Karpas-422 (cell line): ENCODE measurements around the gene CYSRT1. TPM values are rescaled to one million over a fixed set of nuclear protein-coding genes. Genes with fewer than 3 reads are reported as not detected.

ENCODE experiments used
- DNase-seq: peaks from one replicate; pipeline ENCODE4 v3.0.0-alpha.2; 2015
- H2AFZ ChIP-seq: fragments of 200-600 bp; sonication (generic); 2 replicates; pipeline ENCODE4 v1.6.1; 2014; ENCODE audit warnings: antibody characterized with exemption, low read length, mixed read lengths
- H3K27ac ChIP-seq: fragments of 200-600 bp; sonication (generic); 2 replicates; pipeline ENCODE4 v1.5.1; 2014; ENCODE audit warnings: mild to moderate bottlenecking, low read length, moderate library complexity
- H3K27me3 ChIP-seq: fragments of 200-600 bp; sonication (generic); 2 replicates; pipeline ENCODE4 v1.6.1; 2014; ENCODE audit warnings: low read length, mixed read lengths
- H3K36me3 ChIP-seq: fragments of 200-600 bp; sonication (generic); 2 replicates; pipeline ENCODE4 v1.6.1; 2014; ENCODE audit warnings: low read length, mixed read lengths; ENCODE audit not compliant: insufficient read depth
- H3K4me1 ChIP-seq: fragments of 200-600 bp; sonication (generic); 2 replicates; pipeline ENCODE4 v1.6.1; 2014; ENCODE audit warnings: mild to moderate bottlenecking, low read length, mixed read lengths
- H3K4me2 ChIP-seq: fragments of 200-600 bp; sonication (generic); 2 replicates; pipeline ENCODE4 v1.6.1; 2014; ENCODE audit warnings: low read length, low read depth, mild to moderate bottlenecking; ENCODE audit not compliant: poor library complexity, severe bottlenecking
- H3K4me3 ChIP-seq: fragments of 200-600 bp; sonication (generic); 2 replicates; pipeline ENCODE4 v1.5.1; 2014; ENCODE audit warnings: mild to moderate bottlenecking, antibody characterized with exemption, low read length, mixed read lengths
- H3K79me2 ChIP-seq: fragments of 200-600 bp; sonication (generic); 2 replicates; pipeline ENCODE4 v1.6.1; 2014; ENCODE audit warnings: mild to moderate bottlenecking, low read length, mixed read lengths
- H3K9ac ChIP-seq: fragments of 200-600 bp; sonication (generic); 2 replicates; pipeline ENCODE4 v1.6.0; 2014; ENCODE audit warnings: low read length
- H3K9me2 ChIP-seq: fragments of 200-600 bp; sonication (generic), shearing (Covaris generic); replicated peaks from 2 replicates; pipeline ENCODE4 v1.6.0; 2014; ENCODE audit warnings: mild to moderate bottlenecking, low read length, moderate library complexity; ENCODE audit not compliant: insufficient read depth
- H3K9me3 ChIP-seq: fragments of 300-700, 200-600 bp; sonication (generic); 2 replicates; pipeline ENCODE4 v1.6.1; 2014; ENCODE audit warnings: low read length, mixed read lengths
- H4K20me1 ChIP-seq: fragments of 200-600 bp; sonication (generic); 2 replicates; pipeline ENCODE4 v1.6.1; 2014; ENCODE audit warnings: mild to moderate bottlenecking, antibody characterized with exemption, low read length, low read depth; ENCODE audit not compliant: insufficient read depth
- total RNA-seq: library from RNA; depleted of rRNA; stranded (reverse); fragments of >200 nt; shearing (Covaris generic); gene quantifications from 2 replicates; pipeline ENCODE4 v1.2.3, GENCODE V29; 2014; ENCODE audit warnings: low replicate concordance

Gene CYSRT1
- total RNA-seq, 1 experiment from 2014 or later, result 0.75 TPM

DNA sequence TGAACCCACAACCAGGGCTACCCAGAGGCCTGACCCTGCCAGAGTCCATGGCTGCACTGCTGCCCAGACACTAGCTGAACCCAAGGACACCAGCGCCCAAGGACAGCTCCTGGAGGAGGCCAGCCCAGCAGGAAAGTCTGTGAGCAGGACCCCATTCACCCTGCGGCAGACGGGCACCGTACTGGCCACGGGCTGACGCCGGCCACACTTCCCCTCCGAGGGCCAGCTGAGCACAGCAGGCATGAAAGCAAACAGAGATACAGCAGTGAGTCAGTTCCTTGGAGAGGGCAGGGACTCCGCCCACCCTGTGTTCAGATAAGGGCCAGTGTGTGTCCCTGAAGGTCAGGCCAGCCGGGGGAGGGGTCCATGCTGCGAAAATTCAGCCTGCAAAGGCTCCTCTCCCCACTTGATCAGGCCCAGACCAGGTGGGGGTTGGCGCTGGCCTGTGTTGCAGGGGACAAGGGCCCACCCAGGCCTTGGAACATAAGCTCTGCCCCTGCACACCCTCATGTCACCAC lies 6.2 kb upstream of the CYSRT1 start:
- H3K4me2 ChIP-seq, result no peak overlapping the region

DNA sequence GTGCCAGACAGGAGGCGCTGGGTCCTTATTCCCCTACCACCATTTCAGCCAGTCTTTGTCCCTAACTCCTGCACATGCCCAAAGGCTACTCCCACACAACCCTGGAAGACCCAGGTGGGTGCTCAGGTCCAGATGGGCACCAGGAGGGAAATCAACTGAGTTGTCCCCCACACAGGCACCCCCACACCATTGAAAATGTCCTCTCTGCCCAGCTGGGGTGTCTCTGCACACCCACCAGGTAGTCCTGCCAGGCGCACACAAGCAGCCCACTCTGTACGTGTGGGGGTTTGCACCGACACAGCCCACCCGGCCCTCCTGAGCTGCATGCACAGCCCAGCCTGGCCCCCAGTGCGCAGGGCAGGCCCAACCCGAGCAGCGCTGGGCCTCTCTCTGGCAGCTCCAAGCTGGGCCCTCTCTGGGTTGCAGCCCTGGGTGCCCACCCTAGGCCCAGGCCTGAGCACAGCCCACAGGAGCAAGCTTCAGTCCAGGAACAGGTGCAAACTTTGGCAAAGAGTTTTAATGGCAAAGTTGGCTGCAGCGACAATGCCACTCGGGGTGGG lies 5.1 kb upstream of the CYSRT1 start:
- H3K4me1 ChIP-seq, result peaks cover 18% of the 10 kb centered on the region
- DNase-seq, result no peak
- H3K36me3 ChIP-seq, result no peaks in the 10 kb centered on the region
- H3K9me2 ChIP-seq, result no peaks in the 10 kb centered on the region
- no peak overlapping the region for H3K4me2 ChIP-seq
- H3K27me3 ChIP-seq, result no peaks in the 10 kb centered on the region
- no peak overlapping the region for H3K9ac ChIP-seq
- H3K27ac ChIP-seq, result no peak overlapping the region
- no peak overlapping the region for H2AFZ ChIP-seq
- no peaks in the 10 kb centered on the region for H4K20me1 ChIP-seq
- H3K4me3 ChIP-seq, result no peak overlapping the region
- no peaks in the 10 kb centered on the region for H3K79me2 ChIP-seq
- no peaks in the 10 kb centered on the region for H3K9me3 ChIP-seq

More for the DNA sequence above, 6.2 kb upstream of the CYSRT1 start:
- H3K4me3 ChIP-seq, result no peak overlapping the region
- no peak for DNase-seq
- no peaks in the 10 kb centered on the region for H3K36me3 ChIP-seq
- peaks cover 10% of the 10 kb centered on the region for H3K4me1 ChIP-seq
- no peaks in the 10 kb centered on the region for H3K27me3 ChIP-seq
- H3K27ac ChIP-seq, result no peak overlapping the region
- no peaks in the 10 kb centered on the region for H3K9me2 ChIP-seq
- H2AFZ ChIP-seq, result no peak overlapping the region
- H3K79me2 ChIP-seq, result no peaks in the 10 kb centered on the region
- H4K20me1 ChIP-seq, result no peaks in the 10 kb centered on the region
- H3K9me3 ChIP-seq, result no peaks in the 10 kb centered on the region
- H3K9ac ChIP-seq, result no peak overlapping the region

DNA sequence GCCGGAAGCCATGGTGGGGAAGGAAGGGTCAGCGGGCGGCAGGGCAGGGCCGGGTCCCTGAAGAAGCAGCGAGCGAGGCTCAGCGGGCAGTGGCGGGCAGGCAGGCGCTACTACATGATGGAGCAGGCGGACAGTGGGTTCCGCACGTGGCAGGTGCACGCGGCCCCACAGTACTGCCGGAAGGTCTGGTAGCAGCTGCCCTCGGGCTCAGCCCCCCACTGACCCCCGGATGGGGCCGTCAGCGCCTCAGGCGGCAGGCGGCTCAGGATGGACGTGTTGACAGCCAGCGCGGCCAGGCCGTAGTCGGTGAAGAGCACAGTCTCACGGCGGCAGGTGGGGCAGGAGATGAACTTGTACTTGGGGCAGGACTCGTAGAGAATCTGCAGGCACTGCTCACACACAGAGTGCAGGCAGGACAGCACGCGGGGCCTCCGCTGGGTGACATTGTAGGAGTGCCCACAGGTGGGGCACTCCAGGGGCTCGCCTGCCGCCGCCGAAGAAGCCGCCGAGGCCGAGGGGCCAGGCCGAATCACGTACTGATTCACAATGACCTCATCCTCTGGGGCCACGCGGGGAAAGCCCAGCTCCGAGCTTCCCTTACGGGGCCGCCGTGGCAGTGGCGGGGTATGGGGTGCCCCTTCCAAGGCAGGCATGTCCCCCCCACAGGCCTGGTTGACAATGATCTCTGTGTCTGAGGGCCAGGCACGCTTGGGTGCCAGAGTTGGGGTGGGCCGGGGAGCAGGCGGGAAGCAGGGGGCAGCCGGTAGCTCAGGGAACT lies 4.5 kb upstream of the CYSRT1 start:
- no peaks in the 10 kb centered on the region for H3K9me3 ChIP-seq
- DNase-seq, result no peak
- no peak overlapping the region for H3K4me2 ChIP-seq
- no peaks in the 10 kb centered on the region for H3K9me2 ChIP-seq
- H2AFZ ChIP-seq, result no peak overlapping the region
- H3K79me2 ChIP-seq, result no peaks in the 10 kb centered on the region
- H3K36me3 ChIP-seq, result no peaks in the 10 kb centered on the region
- H4K20me1 ChIP-seq, result no peaks in the 10 kb centered on the region
- H3K27me3 ChIP-seq, result no peaks in the 10 kb centered on the region
- H3K9ac ChIP-seq, result no peak overlapping the region
- peaks cover 22% of the 10 kb centered on the region for H3K4me1 ChIP-seq
- H3K27ac ChIP-seq, result no peak overlapping the region
- H3K4me3 ChIP-seq, result no peak overlapping the region

DNA sequence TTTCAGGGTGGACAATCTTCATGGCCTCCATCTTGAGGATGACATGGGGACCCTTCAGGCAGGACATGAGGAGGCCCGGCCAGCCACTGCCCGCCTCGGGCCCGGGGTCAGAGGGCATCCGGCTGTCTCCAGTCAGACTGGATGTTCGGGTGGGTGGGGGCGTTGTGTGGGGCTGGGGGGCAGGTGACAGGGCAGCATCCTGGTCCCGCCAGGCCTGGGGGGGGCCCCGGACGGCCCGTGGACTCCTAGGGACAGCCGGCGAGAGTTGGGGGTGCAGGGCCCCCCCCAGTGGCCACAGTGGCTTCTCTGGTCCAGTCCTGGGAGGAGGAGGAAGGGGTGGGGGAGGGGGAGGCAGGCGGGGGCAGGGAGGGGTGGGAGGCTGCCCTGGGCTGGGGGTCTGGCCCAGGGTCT lies 3.9 kb upstream of the CYSRT1 start:
- no peaks in the 10 kb centered on the region for H4K20me1 ChIP-seq
- H3K4me1 ChIP-seq, result peaks cover 22% of the 10 kb centered on the region
- no peak overlapping the region for H2AFZ ChIP-seq
- no peak overlapping the region for H3K27ac ChIP-seq
- H3K9me3 ChIP-seq, result no peaks in the 10 kb centered on the region
- no peak for DNase-seq
- H3K79me2 ChIP-seq, result no peaks in the 10 kb centered on the region
- no peaks in the 10 kb centered on the region for H3K27me3 ChIP-seq
- no peak overlapping the region for H3K4me3 ChIP-seq
- no peak overlapping the region for H3K4me2 ChIP-seq
- H3K9me2 ChIP-seq, result no peaks in the 10 kb centered on the region
- H3K9ac ChIP-seq, result no peak overlapping the region
- H3K36me3 ChIP-seq, result no peaks in the 10 kb centered on the region

DNA sequence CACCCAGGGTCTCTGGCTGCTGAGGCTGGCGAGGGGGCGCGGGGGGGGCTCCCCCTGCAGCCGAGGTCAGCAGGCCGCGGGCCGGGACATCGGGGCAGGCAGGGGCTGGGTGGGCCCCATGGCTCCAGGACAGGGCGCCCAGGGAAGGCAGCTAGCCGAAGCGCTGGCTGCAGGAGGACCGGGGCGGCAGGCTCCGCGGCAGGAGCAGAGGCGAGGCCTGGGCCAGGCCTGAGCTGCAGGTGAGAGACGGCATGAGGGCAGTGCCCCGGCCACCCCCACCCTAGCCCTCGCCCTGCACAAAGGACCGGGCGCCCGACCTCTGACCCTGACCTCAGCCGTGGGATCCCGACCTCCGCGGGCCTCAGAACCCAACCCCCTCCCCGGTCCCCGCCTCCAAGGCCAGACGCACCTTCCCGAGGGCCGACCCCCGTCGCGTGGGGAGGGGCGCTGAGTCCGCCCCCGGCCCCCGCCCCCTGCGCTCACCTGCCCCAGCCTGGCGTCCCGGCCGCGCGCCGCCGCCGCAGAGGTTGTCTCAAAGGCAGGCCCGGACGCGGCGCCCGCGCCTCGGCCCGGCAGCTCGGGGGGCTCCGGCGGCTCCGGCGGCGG lies 3.4 kb upstream of the CYSRT1 start:
- no peak overlapping the region for H3K4me3 ChIP-seq
- no peaks in the 10 kb centered on the region for H3K9me3 ChIP-seq
- H3K36me3 ChIP-seq, result no peaks in the 10 kb centered on the region
- no peak overlapping the region for H3K27ac ChIP-seq
- H3K4me2 ChIP-seq, result no peak overlapping the region
- no peak for DNase-seq
- peaks cover 22% of the 10 kb centered on the region for H3K4me1 ChIP-seq
- no peaks in the 10 kb centered on the region for H3K79me2 ChIP-seq
- no peak overlapping the region for H3K9ac ChIP-seq
- no peaks in the 10 kb centered on the region for H3K27me3 ChIP-seq
- H2AFZ ChIP-seq, result no peak overlapping the region
- no peaks in the 10 kb centered on the region for H4K20me1 ChIP-seq
- H3K9me2 ChIP-seq, result no peaks in the 10 kb centered on the region

DNA sequence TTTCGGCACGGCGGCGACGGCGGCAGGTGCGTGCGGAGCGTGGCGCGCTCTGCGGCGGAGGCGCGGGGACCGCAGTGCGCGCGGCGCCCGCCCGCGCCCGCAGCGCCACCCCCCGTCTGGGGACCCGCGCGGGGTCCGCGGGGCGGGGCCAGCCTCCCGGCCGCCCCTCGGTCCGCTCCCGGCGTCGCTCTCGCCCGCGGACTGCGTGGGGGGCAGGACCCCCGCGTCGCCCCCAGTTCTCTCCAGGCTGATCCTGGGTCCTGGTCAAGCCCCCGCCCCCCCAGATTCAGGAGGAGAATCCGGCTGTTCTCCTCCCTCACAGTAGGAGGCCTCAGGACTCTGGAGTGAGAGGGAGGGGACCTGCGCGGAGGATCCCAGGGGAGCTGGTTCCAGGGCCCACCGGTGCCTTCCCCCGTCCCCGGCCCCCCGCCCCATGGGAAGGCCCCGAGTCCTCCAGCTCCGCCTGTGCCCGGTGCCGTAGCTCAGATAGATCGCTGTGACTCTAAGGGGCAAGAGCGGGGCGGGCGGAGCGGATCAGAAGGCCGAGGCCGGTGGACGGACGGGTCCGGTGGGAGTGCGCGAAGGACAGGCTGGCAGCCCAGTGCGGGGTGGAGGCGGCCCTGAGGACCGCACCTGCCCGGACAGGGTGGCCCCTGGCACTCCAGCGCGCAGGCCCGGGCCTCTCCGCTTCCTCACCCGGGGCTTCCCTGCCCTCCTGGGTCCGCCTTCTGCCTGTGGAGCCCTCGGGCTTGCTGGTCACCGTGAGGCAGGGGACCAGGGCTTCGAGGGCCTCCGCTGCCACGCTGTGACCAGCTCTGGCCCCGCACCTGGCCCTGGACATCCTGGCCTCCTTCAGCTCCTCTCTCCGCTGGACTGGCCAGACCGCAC lies 2.5 kb upstream of the CYSRT1 start, which contains the start of gene RNF208:
Gene RNF208 (minus strand): TSS at position 51 of the 888 bp plus-strand sequence. CDS start 1,028 bp downstream, outside the sequence.
- DNase-seq, result no peak
- Histone ChIP-seq H3K9ac (peak within 1 kb of the TSS; percentile 98), H3K9me3 (no peaks in the 10 kb centered on the region), H3K36me3 (no peaks in the 10 kb centered on the region), H3K9me2 (no peaks in the 10 kb centered on the region), H3K4me3 (peak within 1 kb of the TSS; percentile 98), H3K79me2 (no peaks in the 10 kb centered on the region), H3K4me1 (peaks cover 22% of the 10 kb centered on the region), H2AFZ (no peak within 1 kb of the TSS), H4K20me1 (no peaks in the 10 kb centered on the region), H3K27me3 (no peaks in the 10 kb centered on the region), H3K27ac (no peak within 1 kb of the TSS), H3K4me2 (peak within 1 kb of the TSS; percentile 71)

DNA sequence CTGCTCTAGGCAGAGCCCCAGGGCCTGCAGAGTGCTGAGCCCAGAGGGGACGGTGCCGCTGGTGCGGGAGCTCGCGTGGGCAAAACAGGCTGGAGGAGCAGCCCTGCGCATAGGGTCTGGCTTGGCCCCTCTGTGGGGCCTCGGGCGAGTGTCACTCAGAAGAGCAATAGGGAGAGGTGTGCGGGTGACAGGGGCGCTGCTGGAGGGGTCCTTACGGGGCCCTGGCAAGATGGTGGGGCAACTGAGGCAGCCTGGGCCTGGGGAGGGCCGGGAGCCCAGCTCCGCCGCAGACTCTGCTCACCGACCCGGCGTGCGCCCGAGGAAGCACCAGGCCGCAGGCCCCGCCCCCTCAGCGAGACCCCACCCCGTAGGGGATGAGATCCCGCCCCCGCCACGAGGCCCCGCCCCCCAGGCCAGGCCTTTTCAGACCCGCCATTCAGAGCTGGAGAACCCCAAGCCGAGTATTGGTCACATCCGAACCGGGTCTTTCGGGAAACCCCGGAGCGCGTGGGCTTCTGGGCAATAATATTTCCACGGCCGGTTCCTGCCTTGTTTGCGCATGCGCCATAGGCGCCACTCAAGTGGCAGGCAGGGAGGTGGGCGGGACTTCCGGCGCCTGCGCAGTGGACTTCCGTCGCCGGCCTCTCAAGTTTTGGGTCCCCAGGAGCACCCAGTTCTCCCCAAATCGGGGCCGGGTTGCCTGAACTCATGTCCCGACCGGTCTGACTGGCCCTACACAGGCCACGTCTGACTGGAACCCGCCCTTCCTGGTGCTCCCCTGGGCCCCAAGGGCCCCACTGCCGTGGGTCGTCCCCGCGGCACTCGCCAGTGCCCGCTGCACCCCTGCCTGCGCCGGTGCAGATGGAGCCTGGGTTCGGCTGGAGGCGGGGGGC lies 1.6 kb upstream of the CYSRT1 start:
- H3K4me2 ChIP-seq, result peak overlapping the region; percentile 81
- no peaks in the 10 kb centered on the region for H4K20me1 ChIP-seq
- no peaks in the 10 kb centered on the region for H3K79me2 ChIP-seq
- H3K4me1 ChIP-seq, result peaks cover 22% of the 10 kb centered on the region
- no peaks in the 10 kb centered on the region for H3K27me3 ChIP-seq
- no peaks in the 10 kb centered on the region for H3K9me3 ChIP-seq
- peak; percentile 99 for DNase-seq
- H2AFZ ChIP-seq, result no peak overlapping the region
- no peaks in the 10 kb centered on the region for H3K9me2 ChIP-seq
- peak overlapping the region; percentile 98 for H3K9ac ChIP-seq
- no peaks in the 10 kb centered on the region for H3K36me3 ChIP-seq
- peak overlapping the region; percentile 98 for H3K4me3 ChIP-seq
- H3K27ac ChIP-seq, result peak overlapping the region; percentile 74
